GM12891 (cell line): Measurements from ENCODE around the gene GABRG2.

Source experiments
- DNase-seq: peaks from one replicate; pipeline ENCODE4 v3.0.0; 2011; ENCODE audit warnings: low spot score; ENCODE audit not compliant: insufficient read length
- FAIRE-seq: peaks from 2 replicates; lab custom pipeline; 2011; peaks lifted over from hg19 to GRCh38; lab: Jason Lieb, UNC
- PAX5 ChIP-seq: IDR thresholded peaks from 2 replicates; pipeline ENCODE4 v1.6.1; 2011; ENCODE audit warnings: low read length, moderate library complexity, mild to moderate bottlenecking; ENCODE audit not compliant: insufficient read depth, severe bottlenecking
- POLR2A ChIP-seq: IDR thresholded peaks from 2 replicates; pipeline ENCODE4 v1.6.1; 2011; ENCODE audit warnings: low read depth, low read length, control low read depth
- POLR2AphosphoS5 ChIP-seq: IDR thresholded peaks from 2 replicates; pipeline ENCODE4 v1.6.1; 2011; ENCODE audit warnings: low read depth, low read length, control low read depth
- POU2F2 ChIP-seq: IDR thresholded peaks from 2 replicates; pipeline ENCODE4 v1.6.1; 2011; ENCODE audit warnings: low read depth, mild to moderate bottlenecking, control low read depth, low read length, moderate library complexity
- SPI1 ChIP-seq: IDR thresholded peaks from 2 replicates; pipeline ENCODE4 v1.6.1; 2011; ENCODE audit warnings: low read depth, low read length, control low read depth
- TAF1 ChIP-seq: IDR thresholded peaks from 2 replicates; pipeline ENCODE4 v1.6.1; 2011; ENCODE audit warnings: low read depth, low read length, control low read depth

The GABRG2 gene

DNA sequence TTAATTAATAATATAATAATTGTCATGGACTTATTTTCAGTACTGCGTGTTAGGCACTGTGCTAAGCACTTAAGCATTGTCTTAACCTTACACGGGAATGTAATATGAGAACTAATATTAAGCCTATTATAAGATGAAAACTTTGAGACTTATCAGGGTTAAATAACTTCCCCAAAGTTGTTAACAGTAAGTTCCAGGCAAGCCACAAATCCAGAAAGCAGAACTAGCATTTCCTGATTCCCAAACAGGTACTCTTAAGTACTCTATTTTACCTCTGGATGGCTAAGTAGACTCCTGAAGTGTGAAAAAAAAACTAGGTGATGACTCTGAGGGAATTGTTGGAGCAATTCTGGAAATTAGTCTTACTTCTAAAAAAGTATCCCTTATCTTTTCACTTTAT is 23.8 kb downstream of the GABRG2 start:
- no peak for TF ChIP-seq POLR2AphosphoS5
- FAIRE-seq (no peak), DNase-seq (no peak)

GRCh38 chr5:162096448-162096847 is 28.9 kb downstream of the GABRG2 start:
- DNase-seq (no peak), FAIRE-seq (no peak)
- TF ChIP-seq POLR2A (no peak), POU2F2 (no peak), PAX5 (no peak), POLR2AphosphoS5 (no peak), SPI1 (no peak), TAF1 (no peak)

GRCh38 chr5:162107591-162107990 is 40.0 kb downstream of the GABRG2 start:
- no peak for FAIRE-seq
- no peak for DNase-seq
- TF ChIP-seq PAX5 (no peak), SPI1 (no peak), POLR2AphosphoS5 (no peak), TAF1 (no peak), POU2F2 (no peak), POLR2A (no peak)

- DNase-seq = no peak
- no peak for TF ChIP-seq TAF1
- no peak for TF ChIP-seq POU2F2
- TF ChIP-seq PAX5 = no peak
- no peak for TF ChIP-seq POLR2AphosphoS5
- no peak for TF ChIP-seq SPI1
- no peak for TF ChIP-seq POLR2A
- FAIRE-seq = no peak
Measured at GRCh38 chr5:162119801-162120200, 52.2 kb downstream of the GABRG2 start.

- DNase-seq = no peak
Measured at GRCh38 chr5:162128117-162128516, 60.5 kb downstream of the GABRG2 start.

GRCh38 chr5:162132348-162132747 is 64.8 kb downstream of the GABRG2 start:
- no peak for FAIRE-seq
- TF ChIP-seq POLR2A = no peak
- no peak for TF ChIP-seq POLR2AphosphoS5
- TF ChIP-seq TAF1 = no peak
- TF ChIP-seq SPI1 = no peak
- no peak for TF ChIP-seq POU2F2
- TF ChIP-seq PAX5 = no peak
- no peak for DNase-seq

More at GRCh38 chr5:162128117-162128516, 60.5 kb downstream of the GABRG2 start:
- TF ChIP-seq SPI1 (no peak), TAF1 (no peak), POLR2A (no peak), POLR2AphosphoS5 (no peak), POU2F2 (no peak), PAX5 (no peak)
- FAIRE-seq = no peak

DNA sequence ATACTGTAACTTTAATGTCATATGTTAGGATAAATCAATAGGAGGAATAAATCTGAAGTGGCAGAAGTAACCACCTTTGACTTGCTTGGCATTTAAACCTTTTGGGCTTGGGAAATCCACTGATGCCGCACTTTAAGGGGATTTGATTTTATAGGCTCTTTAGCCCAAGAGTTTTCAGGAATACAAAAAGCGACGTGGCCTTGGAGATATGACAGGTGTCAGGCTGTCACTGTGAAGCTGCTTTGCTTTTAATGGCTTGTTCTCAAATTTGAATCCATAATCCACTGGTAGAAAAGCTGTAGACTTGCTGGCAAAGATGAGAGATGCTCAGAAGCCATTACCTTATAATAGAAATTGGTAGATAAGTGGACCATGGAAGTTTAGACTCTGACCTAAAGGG is 71.6 kb downstream of the GABRG2 start:
- FAIRE-seq (no peak), DNase-seq (no peak)
- TF ChIP-seq POLR2A (no peak), SPI1 (no peak), PAX5 (no peak), POLR2AphosphoS5 (no peak), TAF1 (no peak), POU2F2 (no peak)

- TF ChIP-seq TAF1 (no peak), SPI1 (no peak)
- no peak for DNase-seq
- FAIRE-seq = no peak
Measured at GRCh38 chr5:162154242-162154641, 86.7 kb downstream of the GABRG2 start.

GRCh38 chr5:162160401-162160800 is 92.8 kb downstream of the GABRG2 start:
- TF ChIP-seq SPI1 = no peak
- TF ChIP-seq POLR2A = no peak
- no peak for TF ChIP-seq TAF1
- no peak for DNase-seq
- no peak for FAIRE-seq

DNA sequence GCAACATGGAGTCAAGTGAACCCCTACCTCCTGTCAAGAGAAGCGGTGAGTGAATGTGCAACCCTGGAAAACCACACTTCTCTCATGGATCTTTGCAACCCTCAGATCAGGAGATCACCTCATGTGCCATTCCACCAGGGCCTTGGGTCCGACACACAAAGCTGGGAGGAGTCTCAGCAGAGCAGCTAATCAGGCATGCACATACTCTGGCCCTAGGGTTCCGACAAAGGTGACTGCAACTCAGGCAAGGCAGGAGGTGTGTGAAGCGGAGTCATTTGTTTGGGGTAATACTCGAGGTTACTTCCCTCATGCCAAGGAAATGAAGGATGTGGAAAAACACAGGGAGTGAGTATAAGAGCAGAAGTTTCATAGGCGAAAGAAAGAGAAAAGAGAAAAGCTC is 96.1 kb downstream of the GABRG2 start:
- no peak for TF ChIP-seq SPI1
- TF ChIP-seq POU2F2 = no peak
- no peak for TF ChIP-seq POLR2A
- TF ChIP-seq TAF1 = no peak
- no peak for TF ChIP-seq POLR2AphosphoS5
- no peak for TF ChIP-seq PAX5
- FAIRE-seq = no peak
- no peak for DNase-seq

- TF ChIP-seq POU2F2 = no peak
- TF ChIP-seq POLR2A = no peak
- TF ChIP-seq SPI1 = no peak
- TF ChIP-seq POLR2AphosphoS5 = no peak
- no peak for TF ChIP-seq TAF1
- no peak for TF ChIP-seq PAX5
- DNase-seq = no peak
- no peak for FAIRE-seq
Measured at GRCh38 chr5:162174358-162174974, 106.9 kb downstream of the GABRG2 start.
